HG03354 (cell line): ENCODE results near the gene AQP3.

Experiments used
- ATAC-seq: cut with Tn5 transposase; IDR thresholded peaks from one replicate; pipeline ENCODE4 v1.9.1; 2021; ENCODE audit warnings: mild to moderate bottlenecking; ENCODE audit not compliant: unreplicated experiment, poor library complexity, severe bottlenecking

The AQP3 gene

GRCh38 chr9:33445389-33446239, 1.8 kb downstream of the AQP3 start:
- ATAC-seq, result no peak

DNA sequence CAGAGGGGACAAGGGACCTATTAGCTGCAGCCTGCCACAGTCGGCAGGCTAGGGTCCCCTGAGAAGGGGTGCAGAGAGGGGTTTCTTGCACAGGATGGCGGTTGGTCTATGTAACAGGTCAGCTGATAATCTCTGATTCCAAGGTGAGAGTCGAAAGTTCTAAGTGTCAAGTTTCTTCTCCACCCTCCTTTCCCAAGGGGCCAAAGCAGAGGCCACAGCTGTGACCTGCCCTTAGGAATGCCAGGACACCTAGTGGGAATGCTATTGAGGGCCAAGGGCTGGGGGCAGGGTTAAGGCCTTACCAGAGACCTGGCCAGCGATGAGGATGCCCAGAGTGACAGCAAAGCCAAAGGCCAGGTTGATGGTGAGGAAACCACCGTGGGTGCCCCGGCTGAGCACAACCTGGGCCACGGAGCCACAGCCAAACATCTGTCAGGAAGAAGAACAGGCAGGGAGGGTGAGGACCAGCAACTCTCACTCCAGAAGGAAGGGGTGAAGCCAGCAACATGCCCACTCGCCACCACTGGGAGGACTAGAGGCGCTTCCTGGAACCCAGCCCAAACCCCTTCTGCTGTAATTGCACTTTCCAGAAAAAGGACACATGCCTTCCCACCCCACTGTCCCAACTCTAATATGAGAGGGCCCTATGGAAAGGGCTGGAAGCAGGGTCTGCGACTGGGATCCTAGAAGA, 3.8 kb downstream of the AQP3 start:
- no peak for ATAC-seq

- no peak for ATAC-seq
Measured at GRCh38 chr9:33443047-33443446, 4.3 kb downstream of the AQP3 start.

DNA sequence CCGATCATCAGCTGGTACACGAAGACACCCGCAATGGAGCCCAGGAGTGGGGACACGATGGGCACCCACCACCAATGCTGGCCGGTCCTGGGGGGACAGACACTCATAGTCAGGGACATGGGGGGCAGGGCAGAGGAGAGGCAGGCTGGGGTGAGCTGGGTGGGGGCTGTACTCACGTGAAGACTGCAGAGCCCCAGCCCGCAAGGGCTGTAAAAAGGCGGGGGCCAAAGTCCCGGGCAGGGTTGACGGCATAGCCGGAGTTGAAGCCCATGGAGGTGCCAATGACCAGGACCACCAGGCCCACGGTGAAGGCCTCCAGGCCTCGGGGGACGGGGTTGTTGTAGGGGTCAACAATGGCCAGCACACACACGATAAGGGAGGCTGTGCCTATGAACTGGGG, 5.3 kb downstream of the AQP3 start:
- ATAC-seq, result no peak

GRCh38 chr9:33440609-33441008, 6.8 kb downstream of the AQP3 start:
- no peak for ATAC-seq

GRCh38 chr9:33440204-33440603, 7.2 kb downstream of the AQP3 start:
- no peak for ATAC-seq

- no peak for ATAC-seq
Measured at GRCh38 chr9:33439731-33440130, 7.7 kb downstream of the AQP3 start.

- ATAC-seq, result no peak
Measured at GRCh38 chr9:33438926-33439680, 8.3 kb downstream of the AQP3 start.

GRCh38 chr9:33437898-33438297, 9.5 kb downstream of the AQP3 start:
- ATAC-seq, result no peak

GRCh38 chr9:33437205-33437604, 10.2 kb downstream of the AQP3 start:
- no peak for ATAC-seq

GRCh38 chr9:33436445-33436844, 10.9 kb downstream of the AQP3 start:
- no peak for ATAC-seq

GRCh38 chr9:33435821-33436277, 11.5 kb downstream of the AQP3 start:
- no peak for ATAC-seq

DNA sequence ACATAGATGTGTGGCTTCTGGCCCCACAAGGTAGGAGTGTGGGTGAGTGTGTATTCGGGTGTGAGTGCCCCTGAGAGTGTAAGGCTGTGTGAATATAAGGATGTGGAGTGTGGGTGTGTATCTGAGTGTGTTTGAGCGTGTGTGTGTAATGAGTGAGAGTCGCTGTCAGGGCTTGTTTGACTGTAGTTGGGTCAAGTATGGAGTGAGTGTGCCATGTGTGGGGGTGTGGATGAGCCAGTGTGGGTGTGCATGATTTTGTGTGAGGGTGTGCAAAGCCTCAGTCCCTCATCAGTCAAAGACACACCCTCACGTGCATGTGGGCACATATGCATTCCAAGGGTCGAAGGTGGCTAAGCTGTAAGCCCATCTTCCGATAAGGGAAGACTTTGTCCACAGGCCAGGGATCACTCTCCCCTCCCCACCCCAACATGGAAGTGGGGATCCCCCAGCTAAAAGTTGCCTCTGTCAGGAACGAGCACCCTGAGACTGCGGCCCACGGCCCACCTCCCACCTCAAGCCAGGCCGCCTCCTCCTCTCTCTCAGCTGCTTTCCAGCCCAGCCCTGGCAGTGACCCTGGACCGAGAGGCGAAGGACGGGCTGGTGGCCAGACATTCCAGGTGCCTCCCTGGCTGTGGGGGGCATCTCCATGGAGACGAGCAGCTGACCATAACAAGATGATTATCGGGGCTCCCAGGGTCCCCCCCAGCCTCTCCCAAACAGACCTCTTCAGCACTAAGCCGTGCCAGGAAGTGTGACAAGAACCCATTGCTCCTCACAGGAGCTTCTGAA, 12.9 kb downstream of the AQP3 start:
- no peak for ATAC-seq

- ATAC-seq, result no peak
Measured at GRCh38 chr9:33433871-33434270, 13.5 kb downstream of the AQP3 start.

GRCh38 chr9:33431420-33431819, 16.0 kb downstream of the AQP3 start:
- no peak for ATAC-seq

DNA sequence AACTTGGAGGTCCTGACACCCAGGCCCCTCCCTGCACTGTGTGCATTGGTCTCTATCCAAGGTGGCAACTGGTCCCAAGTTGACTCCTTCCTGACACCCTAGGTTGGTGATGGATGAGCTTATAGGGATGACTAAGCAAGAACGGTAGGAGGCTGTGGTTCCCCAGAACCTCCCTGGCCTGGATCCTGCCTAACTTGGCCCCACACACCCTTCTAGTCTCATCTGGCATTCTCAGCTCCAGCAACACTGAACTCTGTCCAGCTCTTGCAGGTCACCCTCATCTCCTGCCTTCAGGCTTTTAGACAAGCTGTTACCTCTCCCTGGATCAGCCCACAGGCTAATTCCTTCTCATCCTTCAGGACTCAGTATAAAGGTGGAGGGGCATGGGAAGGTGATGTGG, 16.5 kb downstream of the AQP3 start:
- ATAC-seq, result no peak

GRCh38 chr9:33429256-33429985, 18.0 kb downstream of the AQP3 start:
- ATAC-seq, result no peak

- no peak for ATAC-seq
Measured at GRCh38 chr9:33426843-33427293, 20.5 kb downstream of the AQP3 start.

GRCh38 chr9:33425128-33425533, 22.3 kb downstream of the AQP3 start:
- no peak for ATAC-seq
